Stimulated activated effector memory CD8-positive, alpha-beta T cell treated with anti-CD3 and anti-CD28 coated beads, Interleukin-12 subunit alpha, Interleukin-12 subunit beta, amount 100 ng/mL, for 72 hours (primary cell): Measurements from ENCODE around the gene SRPK3.
"Not testable (repeated sequence)": the region's sequence is repeated elsewhere in the genome, so short reads cannot be mapped to it uniquely, and the experiment has no call there.

Experiments
- ATAC-seq: fragments of 150-1000 bp; cut with Tn5 transposase; 2 replicates; pipeline ENCODE4 v1.10.0; 2021
- DNase-seq, 2 donors: peaks; one replicate each; pipeline ENCODE4 v3.0.0; 2021 to 2022; ENCODE audit warnings: low spot score in 2 of 2
- H3K27ac Mint-ChIP-seq: one replicate; pipeline ENCODE4 v1.8.0; 2022; ENCODE audit warnings: mild to moderate bottlenecking, mixed read lengths
- H3K36me3 Mint-ChIP-seq: one replicate; pipeline ENCODE4 v1.8.0; 2022; ENCODE audit warnings: mild to moderate bottlenecking, mixed read lengths
- H3K4me1 Mint-ChIP-seq: one replicate; pipeline ENCODE4 v1.8.0; 2022; ENCODE audit warnings: mixed read lengths
- H3K4me3 Mint-ChIP-seq: one replicate; pipeline ENCODE4 v1.8.0; 2022; ENCODE audit warnings: mild to moderate bottlenecking, mixed read lengths
- H3K9me3 Mint-ChIP-seq: one replicate; pipeline ENCODE4 v1.8.0; 2022; ENCODE audit warnings: mixed read lengths

Gene SRPK3

DNA sequence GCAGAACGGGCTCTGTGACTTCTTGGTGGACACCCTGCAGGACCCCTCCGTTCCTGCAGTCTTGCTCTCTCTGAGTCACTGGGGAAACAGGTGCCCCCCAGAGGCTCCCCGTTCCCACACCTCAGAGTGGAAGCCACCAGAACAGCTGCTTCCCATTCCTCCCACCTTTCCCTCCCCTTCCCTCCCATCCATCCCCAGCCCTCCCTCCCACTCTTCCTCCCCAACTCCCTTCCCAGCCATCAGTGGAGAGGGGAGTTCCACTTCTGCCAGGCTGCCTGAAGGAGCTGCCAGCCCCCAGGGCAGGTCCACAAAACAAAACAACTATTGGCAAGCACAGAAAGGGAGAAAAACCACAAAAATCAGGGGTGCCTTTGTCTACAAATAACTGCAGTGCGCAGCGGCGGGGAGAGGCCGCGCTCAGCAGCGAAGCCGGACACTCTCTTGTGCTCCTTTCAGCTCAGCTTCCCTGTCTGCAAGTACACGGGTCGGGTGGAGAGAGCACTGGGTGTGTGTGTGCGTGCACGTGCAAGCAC, 21.7 kb downstream of the SRPK3 start:
- ATAC-seq, result no peak
- Mint-ChIP-seq H3K36me3 (peaks cover 21% of the 10 kb centered on the region), H3K9me3 (no peaks in the 10 kb centered on the region), H3K4me1 (no peaks in the 10 kb centered on the region), H3K4me3 (no peak overlapping the region), H3K27ac (no peak overlapping the region)
- DNase-seq, result no peak

DNA sequence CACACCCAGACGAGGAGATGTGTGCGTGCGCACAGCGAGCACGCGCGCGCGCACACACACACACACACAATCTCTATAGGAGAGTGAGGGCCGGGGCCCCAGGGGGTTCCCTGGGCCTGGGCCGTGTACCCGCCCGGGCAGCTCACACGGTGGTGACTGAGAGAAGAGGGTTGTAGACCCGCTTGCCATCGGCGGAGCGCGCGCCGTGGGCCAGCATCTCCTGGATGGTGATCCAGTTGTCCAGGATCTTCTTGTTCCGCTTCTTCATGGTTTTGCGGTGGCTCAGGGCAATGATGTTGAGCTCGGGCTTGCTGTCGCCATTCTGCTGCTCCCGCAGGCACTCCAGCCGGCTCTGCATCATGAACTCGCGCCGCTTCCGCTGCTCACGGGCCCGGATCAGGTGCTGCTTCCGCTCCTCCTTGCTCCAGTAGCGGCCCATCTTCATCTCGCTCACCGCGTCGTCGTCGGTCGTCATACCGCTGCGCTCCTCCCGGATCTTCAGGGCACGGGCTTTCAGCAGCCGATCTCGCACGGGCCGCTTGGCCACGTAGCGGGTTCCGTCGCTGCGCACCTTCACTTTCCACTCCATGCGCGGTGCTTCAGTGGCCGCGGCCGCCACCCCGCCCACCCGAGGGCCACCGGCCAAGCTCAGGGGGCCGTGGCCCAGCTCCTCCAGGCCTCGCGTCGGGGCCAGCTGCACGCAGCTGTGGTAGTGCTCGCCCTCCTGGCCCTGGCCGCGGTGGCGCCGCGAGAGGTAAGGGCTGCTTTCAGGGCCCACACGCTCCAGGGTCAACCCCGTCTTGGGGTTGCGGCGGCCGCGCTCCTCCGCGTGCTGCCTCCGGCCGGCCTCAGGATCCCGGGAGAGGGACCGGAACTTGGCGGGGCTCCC, 22.6 kb downstream of the SRPK3 start:
- Mint-ChIP-seq H3K4me1 (no peaks in the 10 kb centered on the region), H3K9me3 (no peaks in the 10 kb centered on the region)

DNA sequence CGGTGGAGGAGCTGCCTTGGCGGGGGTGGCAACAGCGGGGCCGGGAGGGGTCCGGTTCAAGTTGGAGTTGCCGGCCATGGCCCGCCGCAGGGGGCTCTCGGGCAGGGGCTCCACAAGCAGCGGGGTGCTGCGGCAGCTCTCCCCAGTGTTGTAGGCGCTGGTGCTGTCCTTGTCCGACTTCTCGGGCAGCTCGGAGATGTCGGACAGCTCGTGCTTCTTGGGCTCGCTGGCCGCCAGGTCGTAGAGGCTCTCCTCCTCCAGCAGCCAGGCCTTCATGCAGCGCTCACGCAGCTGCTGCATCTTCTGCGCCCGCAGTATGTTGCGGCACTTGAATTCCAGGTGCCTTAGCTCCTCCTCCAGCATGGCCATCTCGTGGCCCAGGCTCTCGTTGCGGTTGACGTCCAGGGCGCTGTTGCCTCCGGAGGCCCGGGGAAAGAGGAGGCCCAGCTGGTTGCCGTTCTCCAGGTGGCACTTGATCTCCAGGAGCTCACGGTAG, 23.3 kb downstream of the SRPK3 start:
- H3K4me1 Mint-ChIP-seq, result no peaks in the 10 kb centered on the region

More for the DNA sequence above, 22.6 kb downstream of the SRPK3 start:
- no peak for ATAC-seq
- DNase-seq, result no peak
- Mint-ChIP-seq H3K4me3 (no peak overlapping the region), H3K27ac (no peak overlapping the region), H3K36me3 (peaks cover 12% of the 10 kb centered on the region)

DNA sequence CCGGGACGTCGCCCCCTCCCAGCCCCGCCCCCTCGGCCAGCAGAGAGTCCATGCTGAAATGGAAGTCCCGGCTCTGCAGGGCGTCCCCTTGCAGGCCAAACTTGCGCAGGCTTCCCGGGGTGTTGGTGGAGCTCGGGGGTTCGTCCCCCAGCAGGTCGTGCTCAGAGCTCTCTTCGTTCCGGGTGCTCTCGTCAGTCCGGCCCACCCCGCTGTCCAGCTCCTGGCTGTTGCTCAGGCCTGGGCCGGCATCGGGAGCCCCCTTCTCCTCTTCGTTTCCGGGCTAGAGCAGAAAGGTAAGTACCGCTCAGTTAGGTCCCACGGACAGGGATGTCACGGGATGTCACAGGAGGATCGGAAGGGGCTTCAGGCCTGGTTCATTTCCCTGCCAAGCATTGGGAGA, 23.8 kb downstream of the SRPK3 start:
- ATAC-seq (no peak), DNase-seq (no peak)
- Mint-ChIP-seq H3K9me3 (no peaks in the 10 kb centered on the region), H3K27ac (no peak overlapping the region), H3K4me3 (no peak overlapping the region), H3K4me1 (no peaks in the 10 kb centered on the region), H3K36me3 (peaks cover under 1% of the 10 kb centered on the region)

More for the DNA sequence above, 23.3 kb downstream of the SRPK3 start:
- Mint-ChIP-seq H3K9me3 (no peaks in the 10 kb centered on the region), H3K4me3 (no peak overlapping the region), H3K27ac (no peak overlapping the region), H3K36me3 (peaks cover 5% of the 10 kb centered on the region)
- DNase-seq (no peak), ATAC-seq (no peak)

DNA sequence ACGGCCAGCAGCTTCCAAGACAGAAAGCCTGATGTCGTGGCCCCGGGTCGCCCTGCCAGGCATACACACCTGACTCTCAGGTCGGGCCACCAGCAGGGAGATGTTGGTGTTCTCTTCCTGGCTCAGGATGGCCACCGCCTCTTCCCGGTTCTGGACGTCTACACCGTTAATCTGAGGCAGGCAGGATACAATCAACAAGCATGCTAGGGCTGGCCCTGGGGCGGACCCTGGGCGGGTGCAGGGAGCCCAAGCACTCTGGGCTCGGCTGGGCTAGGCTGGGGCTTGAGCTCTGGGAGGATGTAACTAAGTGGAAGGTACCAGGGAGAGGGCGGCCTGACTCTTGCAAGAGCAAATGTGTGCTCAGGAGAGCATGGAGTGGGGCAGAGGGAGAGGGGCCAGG, 24.6 kb downstream of the SRPK3 start:
- Mint-ChIP-seq H3K4me3 (no peak overlapping the region), H3K27ac (no peak overlapping the region), H3K9me3 (no peaks in the 10 kb centered on the region), H3K36me3 (no peaks in the 10 kb centered on the region), H3K4me1 (no peaks in the 10 kb centered on the region)
- DNase-seq (no peak), ATAC-seq (no peak)

DNA sequence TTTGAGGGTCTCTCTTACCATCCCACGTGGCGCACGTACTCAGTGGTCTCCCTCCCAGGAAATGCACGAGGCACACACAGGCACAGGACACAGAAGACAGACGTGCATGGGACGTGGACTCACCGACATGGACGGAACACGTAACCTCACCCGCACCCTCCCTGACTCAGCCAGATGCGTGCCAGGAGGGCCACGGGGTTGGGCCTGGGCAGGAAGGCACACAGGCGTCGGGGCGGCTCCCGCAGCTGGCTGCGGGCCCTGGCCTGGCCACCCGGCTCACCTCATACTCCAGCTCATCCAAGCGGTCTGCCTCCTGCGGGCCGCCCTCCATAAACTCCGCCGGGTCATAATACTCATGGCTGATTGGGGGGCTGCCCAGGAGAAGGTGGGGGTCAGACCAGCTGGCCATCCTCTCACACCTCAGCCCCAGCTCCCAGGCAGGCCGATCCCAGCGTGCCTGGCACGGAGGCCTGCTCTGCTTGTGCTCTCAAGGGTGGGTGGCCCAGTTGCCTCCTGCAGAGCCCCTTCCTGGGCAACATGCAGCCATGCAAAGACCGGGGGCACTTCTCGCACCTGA, 26.2 kb downstream of the SRPK3 start:
- no peak overlapping the region for H3K4me3 Mint-ChIP-seq
- ATAC-seq (no peak), DNase-seq (no peak)
- H3K36me3 Mint-ChIP-seq, result no peaks in the 10 kb centered on the region
- H3K27ac Mint-ChIP-seq, result no peak overlapping the region
- no peaks in the 10 kb centered on the region for H3K9me3 Mint-ChIP-seq
- no peaks in the 10 kb centered on the region for H3K4me1 Mint-ChIP-seq

DNA sequence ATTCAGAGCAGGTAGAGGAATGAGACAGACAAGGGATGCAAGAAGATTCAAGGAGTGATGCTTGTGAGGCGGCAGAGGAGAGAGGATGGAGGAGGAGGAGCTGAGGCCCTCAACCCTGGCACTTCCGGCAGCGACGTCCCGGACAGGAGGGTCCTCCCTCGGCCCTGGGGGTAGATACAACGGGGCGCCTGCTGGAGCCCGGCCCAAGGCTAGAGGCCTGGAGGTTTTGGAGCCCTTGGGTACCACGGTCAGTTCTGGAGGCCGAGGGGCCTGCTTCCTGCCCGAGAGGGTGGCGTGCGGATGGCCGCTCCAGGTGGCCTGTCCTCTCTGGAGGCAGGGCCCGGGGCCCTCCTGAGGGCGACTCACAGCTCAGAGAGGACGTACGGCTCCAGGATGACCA, 27.1 kb downstream of the SRPK3 start:
- no peaks in the 10 kb centered on the region for H3K36me3 Mint-ChIP-seq
- DNase-seq (no peak), ATAC-seq (no peak)
- H3K27ac Mint-ChIP-seq, result no peak overlapping the region
- peaks cover 2% of the 10 kb centered on the region for H3K4me1 Mint-ChIP-seq
- H3K9me3 Mint-ChIP-seq, result no peaks in the 10 kb centered on the region
- H3K4me3 Mint-ChIP-seq, result no peak overlapping the region

DNA sequence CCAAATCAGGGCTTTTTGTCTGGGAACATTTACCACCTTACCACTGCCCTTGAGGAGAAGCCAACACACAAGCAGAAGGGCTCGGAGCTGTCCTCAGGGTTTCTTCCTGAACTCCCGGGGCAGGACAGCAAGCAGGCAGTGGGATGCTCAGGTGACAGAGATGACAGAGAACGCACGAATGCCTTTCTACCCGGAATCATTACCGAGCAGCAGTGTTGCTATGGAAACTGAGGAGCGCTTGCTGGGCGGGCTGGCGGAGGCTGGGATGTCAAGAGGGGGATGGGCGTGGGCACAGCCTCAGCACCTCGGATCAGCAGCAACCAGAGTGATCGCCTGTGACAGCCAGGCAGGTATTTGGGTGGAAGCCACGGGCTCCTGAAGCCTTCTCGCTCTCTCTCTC, 31.4 kb downstream of the SRPK3 start:
- DNase-seq, result no peak
- no peak for ATAC-seq

DNA sequence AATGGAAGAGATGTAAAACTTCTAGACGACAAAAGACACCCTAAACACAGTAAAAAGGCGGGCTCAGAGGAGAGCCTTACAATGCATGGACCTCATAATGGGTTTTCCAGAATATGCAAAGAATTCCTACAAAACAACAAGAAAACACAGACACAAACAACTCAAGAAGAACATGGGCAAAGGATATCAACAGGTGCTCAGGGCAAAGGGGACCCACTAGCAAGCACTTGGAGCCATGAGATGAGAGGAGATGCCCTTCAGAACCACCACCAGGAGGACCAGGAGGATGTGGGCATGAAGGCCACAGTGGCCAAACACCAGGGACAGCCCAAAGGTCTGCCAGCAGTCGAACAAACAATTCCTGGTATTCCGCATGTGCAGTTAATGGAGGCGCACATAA, 32.3 kb downstream of the SRPK3 start:
- H3K4me1 Mint-ChIP-seq, result peaks cover 31% of the 10 kb centered on the region
- H3K9me3 Mint-ChIP-seq, result no peaks in the 10 kb centered on the region
- H3K4me3 Mint-ChIP-seq, result no peak overlapping the region
- H3K36me3 Mint-ChIP-seq, result no peaks in the 10 kb centered on the region
- no peak overlapping the region for H3K27ac Mint-ChIP-seq
- ATAC-seq (no peak), DNase-seq (no peak)

More for the DNA sequence above, 31.4 kb downstream of the SRPK3 start:
- no peaks in the 10 kb centered on the region for H3K36me3 Mint-ChIP-seq
- no peak overlapping the region for H3K4me3 Mint-ChIP-seq
- H3K9me3 Mint-ChIP-seq, result no peaks in the 10 kb centered on the region
- H3K4me1 Mint-ChIP-seq, result peaks cover 25% of the 10 kb centered on the region
- H3K27ac Mint-ChIP-seq, result no peak overlapping the region

DNA sequence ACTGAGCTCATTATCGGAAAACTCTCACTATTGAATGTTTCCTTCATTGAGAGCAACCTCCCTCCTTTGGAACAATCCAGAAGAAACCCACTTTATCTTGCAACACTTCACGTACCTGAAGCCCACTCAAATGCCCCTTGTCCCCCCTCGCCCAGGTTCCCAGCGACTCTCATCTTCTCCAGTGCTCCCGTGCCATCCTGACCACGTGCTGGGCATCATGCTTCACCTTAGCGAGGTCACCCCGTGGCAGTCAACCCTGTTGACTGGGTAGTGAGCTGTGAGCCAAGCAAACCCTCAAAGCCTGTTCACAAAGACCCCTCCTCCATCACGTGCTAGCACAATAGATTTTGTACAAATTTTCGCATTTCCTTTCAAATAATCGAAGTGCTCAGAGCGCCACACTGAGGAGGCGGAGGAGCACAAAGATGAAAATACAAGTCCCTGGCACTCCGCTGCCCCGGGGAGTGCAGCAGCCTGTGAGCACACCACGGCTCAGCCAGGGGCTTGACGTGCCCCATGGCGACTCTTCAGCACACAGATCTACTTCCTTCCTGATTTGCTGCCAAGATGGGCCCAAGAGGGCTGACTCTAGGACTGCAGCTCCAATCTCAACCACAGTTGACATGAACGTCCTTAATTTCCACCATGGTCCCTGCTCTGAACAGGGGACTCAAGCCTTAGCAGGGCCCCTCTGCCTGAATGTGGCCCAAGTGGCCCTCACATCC, 33.9 kb downstream of the SRPK3 start:
- Mint-ChIP-seq H3K4me3 (peak overlapping the region; percentile 4), H3K27ac (peak overlapping the region; percentile 14), H3K36me3 (no peaks in the 10 kb centered on the region), H3K4me1 (peaks cover 36% of the 10 kb centered on the region), H3K9me3 (no peaks in the 10 kb centered on the region)
- DNase-seq (no peak), ATAC-seq (no peak)

DNA sequence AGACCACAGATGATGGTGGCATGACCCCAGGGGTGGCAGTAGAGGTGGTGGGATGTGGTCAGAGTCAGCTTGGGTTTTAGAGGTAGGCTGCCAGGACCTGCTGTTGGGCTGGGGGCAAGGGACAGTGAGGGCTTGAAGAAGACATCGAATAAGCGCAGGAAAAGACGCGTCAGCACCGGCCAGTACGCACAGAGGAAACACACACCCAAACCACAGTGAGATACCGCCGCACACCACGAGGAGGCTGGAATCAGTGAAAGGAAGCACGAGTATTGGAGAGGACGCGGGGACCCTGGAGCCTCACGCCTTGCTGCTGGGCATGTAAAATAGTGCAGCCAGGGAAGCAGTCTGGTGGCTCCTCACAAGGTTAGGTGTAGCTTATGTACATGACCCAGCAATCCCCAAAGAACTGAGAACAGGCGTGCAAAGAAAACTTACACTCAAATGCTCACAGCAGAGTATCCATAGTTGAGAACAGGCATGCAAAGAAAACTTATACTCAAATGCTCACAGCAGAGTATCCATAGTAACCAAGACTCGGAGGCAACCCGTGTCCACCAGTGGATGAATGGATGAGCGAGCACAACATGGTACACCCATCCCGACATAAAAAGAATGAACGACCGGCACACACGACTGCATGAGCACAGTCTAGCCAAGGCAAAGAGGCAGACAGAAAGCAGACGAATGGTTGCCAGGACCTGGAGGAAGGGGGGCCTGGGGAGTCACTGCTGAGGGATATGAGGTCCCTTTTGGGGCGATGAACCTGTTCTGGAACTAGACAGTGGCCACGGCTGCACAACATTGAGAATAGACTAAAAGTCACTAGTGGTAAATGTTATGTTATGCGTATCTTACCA, 36.2 kb downstream of the SRPK3 start:
- peak overlapping the region; percentile 47 for H3K4me3 Mint-ChIP-seq
- peak; percentile 77 for ATAC-seq
- H3K36me3 Mint-ChIP-seq, result no peaks in the 10 kb centered on the region
- no peak for DNase-seq
- peak overlapping the region; percentile 40 for H3K27ac Mint-ChIP-seq
- no peaks in the 10 kb centered on the region for H3K9me3 Mint-ChIP-seq
- H3K4me1 Mint-ChIP-seq, result peaks cover 49% of the 10 kb centered on the region

DNA sequence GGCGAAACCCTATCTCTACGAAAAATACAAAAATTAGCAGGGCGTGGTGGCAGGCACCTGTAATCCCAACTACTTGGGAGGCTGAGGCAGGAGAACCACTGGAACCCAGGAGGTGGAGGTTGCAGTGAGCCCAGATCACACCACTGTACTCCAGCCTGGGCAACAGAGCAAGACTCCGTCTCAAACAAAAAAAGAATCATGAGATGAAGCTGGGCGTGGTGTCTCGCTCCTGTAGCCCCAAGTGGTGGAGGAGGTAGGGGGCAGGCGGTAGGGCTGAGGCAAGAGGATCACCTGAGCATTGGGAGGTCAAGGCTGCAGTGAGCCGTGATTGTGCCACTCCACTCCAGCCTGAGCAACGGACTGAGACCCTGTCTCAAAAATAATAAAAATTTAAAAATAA, 37.2 kb downstream of the SRPK3 start:
- ATAC-seq, H3K36me3 Mint-ChIP-seq, H3K27ac Mint-ChIP-seq, H3K9me3 Mint-ChIP-seq, DNase-seq: not testable (repeated sequence)
- Mint-ChIP-seq H3K4me1 (peaks cover 54% of the 10 kb centered on the region), H3K4me3 (peak overlapping the region; percentile 58)

DNA sequence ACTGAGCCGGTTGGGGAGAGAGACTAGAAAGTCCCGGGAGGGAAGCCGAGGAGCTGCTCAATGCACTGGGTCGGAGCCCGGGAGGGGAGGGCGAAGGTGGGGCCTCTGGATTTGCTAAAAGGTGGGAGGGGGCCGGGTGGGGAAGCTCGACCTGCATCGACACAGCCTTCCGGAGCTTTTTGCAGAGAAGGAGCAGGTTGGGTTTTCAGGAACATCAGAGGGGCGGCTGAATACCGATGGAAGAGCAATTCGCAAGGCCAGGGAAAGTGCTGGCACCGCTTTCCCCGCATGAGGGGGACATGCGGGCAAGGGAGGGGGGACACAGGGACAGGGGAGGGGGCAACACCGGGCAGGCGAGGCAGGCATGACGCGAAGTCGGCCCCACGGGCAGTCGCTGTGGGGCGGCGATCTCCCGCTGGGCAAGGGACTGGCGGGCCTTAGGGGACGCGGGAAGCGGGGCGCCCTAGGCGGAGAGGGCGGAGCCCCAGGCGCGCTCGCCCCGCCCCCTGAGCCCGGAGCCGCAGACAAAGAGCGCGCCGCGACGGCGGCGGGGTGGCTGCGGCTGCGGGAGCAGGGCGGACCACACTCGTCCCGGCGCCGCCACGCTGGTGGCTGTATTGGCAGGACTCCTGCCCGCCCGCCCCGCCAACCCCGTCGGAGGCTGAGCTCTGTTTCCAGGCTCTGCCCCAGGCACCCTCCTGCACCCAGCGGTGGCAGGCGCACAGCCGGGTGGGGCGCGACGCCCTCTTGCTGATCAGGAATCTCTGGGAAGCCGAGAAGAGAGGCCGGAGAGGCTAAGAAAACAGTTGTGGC, 37.9 kb downstream of the SRPK3 start:
- H3K9me3 Mint-ChIP-seq, result no peaks in the 10 kb centered on the region
- no peaks in the 10 kb centered on the region for H3K36me3 Mint-ChIP-seq
- DNase-seq, result peak; percentile 44 to 69
- peak overlapping the region; percentile 58 for H3K4me3 Mint-ChIP-seq
- ATAC-seq, result peak; percentile 82
- peaks cover 53% of the 10 kb centered on the region for H3K4me1 Mint-ChIP-seq
- H3K27ac Mint-ChIP-seq, result no peak overlapping the region
